Mucosa of descending colon (tissue), 3 donors: Measurements from ENCODE around the gene MMP7. TPM values are rescaled to one million over a fixed set of nuclear protein-coding genes. Genes with fewer than 3 reads are reported as not detected.

Source experiments
- ATAC-seq: fragments of 200-7000 bp; cut with Tn5 transposase; one replicate; pipeline ENCODE4 v1.9.1; 2020; ENCODE audit warnings: mild to moderate bottlenecking, moderate library complexity
- DNase-seq, 3 donors: peaks; one replicate each; pipeline ENCODE4 v3.0.0-alpha.2; 2020
- H3K36me3 ChIP-seq: fragments of 200-600 bp; one replicate; pipeline ENCODE4 v1.8.0; 2021; ENCODE audit warnings: low read depth, mild to moderate bottlenecking
- H3K4me1 ChIP-seq: fragments of 200-600 bp; one replicate; pipeline ENCODE4 v1.8.0; 2021; ENCODE audit warnings: low read depth, mild to moderate bottlenecking
- H3K4me3 ChIP-seq: fragments of 200-600 bp; one replicate; pipeline ENCODE4 v1.8.0; 2021; ENCODE audit warnings: mild to moderate bottlenecking
- H3K9me3 ChIP-seq: fragments of 200-600 bp; one replicate; pipeline ENCODE4 v1.8.0; 2021; ENCODE audit warnings: mild to moderate bottlenecking
- CTCF ChIP-seq: fragments of 200-600 bp; IDR thresholded peaks from one replicate; pipeline ENCODE4 v1.8.0; 2022; ENCODE audit warnings: antibody characterized with exemption, mild to moderate bottlenecking
- intact Hi-C, 2 donors: fragments of 100-400 bp; cut with DNase I in 1 of 2; cut with micrococcal nuclease in 1 of 2; formaldehyde crosslinking; loops; one replicate each; pipeline versions ENCODE4 v1.11.0 to v1.11.1; 2022; cut with DNase I, micrococcal nuclease
- total RNA-seq, 3 donors: library from RNA; stranded (reverse); fragmentation: NEBNext Ultra II Directional in 2 of 3; extraction: Animal tissue kit (Norgen Biotek cat#: 25700) in 2 of 3; gene quantifications; one replicate each; pipeline versions ENCODE4 v1.2.1 to v1.2.4, GENCODE V29; 2021 to 2023
- donor health status: DM: no; HTN: no; CAD: no; lungs with moderate emphysema.
- donor health status: DM: no; HTN: no; CAD: no.
- donor health status: DM: no; HTN: yes; CAD: no.

MMP7 gene
- total RNA-seq, 3 donors from 2014 or later, result not detected

- no peak overlapping the region for H3K4me3 ChIP-seq
- ATAC-seq (peak; percentile 90), DNase-seq (peak in 1 of 3 donors; percentile 52)
- peaks cover 13% of the 10 kb centered on the region for H3K4me1 ChIP-seq
- no peaks in the 10 kb centered on the region for H3K9me3 ChIP-seq
- TF ChIP-seq CTCF, result peak; percentile 51
- H3K36me3 ChIP-seq, result no peaks in the 10 kb centered on the region
- intact Hi-C loops, result loop anchor here (5.0 to 10.0 kb wide), 4 partner anchors 111 to 211 kb away; partner anchors contain the start of gene BIRC2 (in 1 of the 2)
These were observed 35.1 kb downstream of the MMP7 start for GRCh38 chr11:102495161-102496042.

DNA sequence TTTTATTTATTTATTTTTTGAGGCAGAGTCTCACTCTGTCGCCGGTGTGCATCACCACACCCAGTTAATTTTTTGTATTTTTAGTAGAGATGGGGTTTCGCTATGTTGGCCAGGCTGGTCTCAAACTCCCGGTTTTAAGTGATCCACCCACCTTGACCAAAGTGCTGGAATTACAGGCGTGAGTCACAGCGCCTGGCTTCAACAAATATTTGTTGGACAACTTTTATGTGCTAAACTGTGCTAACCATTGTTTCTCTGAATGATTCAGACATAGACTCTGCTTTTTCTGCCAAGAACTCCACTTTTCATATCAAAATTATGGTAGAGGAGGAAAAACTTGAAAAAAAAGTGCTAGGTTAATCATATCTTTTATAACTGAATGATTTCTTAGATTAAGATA, 36.3 kb downstream of the MMP7 start:
- Histone ChIP-seq H3K4me3 (no peak overlapping the region), H3K36me3 (no peaks in the 10 kb centered on the region), H3K9me3 (no peaks in the 10 kb centered on the region), H3K4me1 (peaks cover 13% of the 10 kb centered on the region)
- intact Hi-C loops, result loop anchor here in 1 of 2 donors (10.0 kb wide), 3 partner anchors 109 to 209 kb away; partner anchors contain the start of gene BIRC2
- peak; percentile 91 for ATAC-seq
- DNase-seq, result peak in 2 of 3 donors; percentile 40 to 49
- no peak for TF ChIP-seq CTCF

DNA sequence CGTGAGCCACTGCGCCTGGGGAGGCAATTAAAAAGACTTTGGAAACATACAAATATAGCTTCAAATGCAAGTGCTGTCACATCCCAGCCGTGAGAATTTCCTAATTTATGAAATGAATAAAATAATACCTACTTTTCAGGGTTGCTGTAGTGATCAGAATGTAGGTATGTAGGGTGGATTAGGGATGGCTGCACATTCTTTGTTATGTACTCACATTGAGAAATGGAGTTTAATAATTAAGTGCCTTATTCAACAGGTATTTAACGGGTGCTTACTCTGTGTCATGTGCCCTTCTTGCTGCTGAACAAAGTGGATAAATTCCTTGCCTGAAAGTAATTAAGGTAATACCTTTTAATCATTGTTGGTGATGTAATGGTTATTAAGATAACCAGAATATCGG, 37.0 kb downstream of the MMP7 start:
- intact Hi-C loops, result loop anchor here in 1 of 2 donors (10.0 kb wide), 3 partner anchors 109 to 209 kb away; partner anchors contain the start of gene BIRC2
- Histone ChIP-seq H3K9me3 (no peaks in the 10 kb centered on the region), H3K4me1 (peaks cover 13% of the 10 kb centered on the region), H3K36me3 (no peaks in the 10 kb centered on the region), H3K4me3 (no peak overlapping the region)
- DNase-seq (no peak), ATAC-seq (no peak)
- no peak for TF ChIP-seq CTCF

DNA sequence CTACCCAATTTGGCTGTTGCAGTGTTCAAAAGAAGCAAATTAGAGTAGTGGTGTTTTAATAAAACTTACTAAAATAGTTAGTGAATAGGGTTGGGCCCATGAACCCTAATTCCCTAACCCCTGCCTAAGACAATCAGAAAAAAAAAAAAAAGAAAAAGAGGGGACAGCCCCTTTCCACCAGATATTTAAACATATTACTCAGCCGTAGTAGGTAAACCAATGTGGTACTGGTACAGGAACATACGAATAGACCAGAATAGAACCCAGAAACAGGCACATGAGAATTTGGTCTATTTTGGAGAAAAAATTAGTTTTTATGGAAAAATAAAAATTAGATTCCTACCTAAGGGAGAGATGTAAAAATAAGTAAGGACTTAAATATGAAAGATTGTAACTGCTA, 38.6 kb downstream of the MMP7 start:
- no peak for TF ChIP-seq CTCF
- DNase-seq (no peak), ATAC-seq (no peak)
- peaks cover 13% of the 10 kb centered on the region for H3K4me1 ChIP-seq
- H3K9me3 ChIP-seq, result no peaks in the 10 kb centered on the region
- H3K4me3 ChIP-seq, result no peak overlapping the region
- no peaks in the 10 kb centered on the region for H3K36me3 ChIP-seq
- intact Hi-C loops, result loop anchor here in 1 of 2 donors (10.0 kb wide), 3 partner anchors 107 to 207 kb away; partner anchors contain the start of gene BIRC2

GRCh38 chr11:102489186-102490145, 41.1 kb downstream of the MMP7 start:
- DNase-seq, result no peak
- no peak for TF ChIP-seq CTCF
- Histone ChIP-seq H3K9me3 (no peaks in the 10 kb centered on the region), H3K36me3 (no peaks in the 10 kb centered on the region), H3K4me3 (no peak overlapping the region), H3K4me1 (no peaks in the 10 kb centered on the region)
- intact Hi-C loops, result loop anchor here in 1 of 2 donors (10.0 kb wide), 3 partner anchors 105 to 205 kb away; partner anchors contain the start of gene BIRC2
- no peak for ATAC-seq
